GM18870 (cell line): ENCODE results near the gene NEDD4.
"Not testable (repeated sequence)": the region's sequence is repeated elsewhere in the genome, so short reads cannot be mapped to it uniquely, and the experiment has no call there.

Experiments used
- ATAC-seq: cut with Tn5 transposase; IDR thresholded peaks from one replicate; pipeline ENCODE4 v1.9.1; 2021; ENCODE audit warnings: moderate library complexity; ENCODE audit not compliant: unreplicated experiment

NEDD4 gene

DNA sequence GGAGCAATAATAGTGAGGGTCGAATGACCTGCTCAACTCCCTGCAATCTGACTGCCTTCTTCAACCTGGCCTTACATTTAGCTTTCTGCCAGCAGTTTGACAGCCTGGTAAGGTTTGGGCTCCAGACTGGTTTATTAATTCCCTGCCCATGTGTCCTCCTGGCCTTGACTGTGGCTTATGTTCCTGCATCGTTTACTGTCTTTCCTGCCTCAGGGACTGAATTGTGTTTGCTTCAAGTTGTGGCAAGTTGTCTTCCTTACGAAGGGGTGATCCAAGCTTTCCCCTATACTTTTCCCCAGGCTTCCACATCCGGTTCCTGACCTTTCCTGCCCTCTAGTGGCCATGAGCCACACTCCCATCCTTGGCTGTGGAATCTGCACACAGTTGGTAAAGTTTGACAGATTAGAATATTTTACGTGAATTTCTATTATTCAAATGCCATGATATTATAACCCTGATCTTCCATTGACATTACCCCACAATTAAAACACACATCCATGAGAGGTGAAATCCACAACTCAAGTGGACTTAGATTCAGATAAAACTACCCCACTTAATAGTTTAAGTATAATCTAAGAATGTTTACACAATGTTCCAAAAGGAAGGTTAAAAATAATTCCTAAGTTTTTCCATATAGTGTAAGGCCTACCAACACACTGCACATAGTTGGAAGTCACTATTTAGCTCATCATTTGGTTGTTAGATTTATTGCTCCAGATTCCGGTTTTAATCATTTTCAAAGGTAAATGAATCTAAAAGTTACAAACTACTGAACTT lies 95.7 kb downstream of the NEDD4 start:
- ATAC-seq: no peak

DNA sequence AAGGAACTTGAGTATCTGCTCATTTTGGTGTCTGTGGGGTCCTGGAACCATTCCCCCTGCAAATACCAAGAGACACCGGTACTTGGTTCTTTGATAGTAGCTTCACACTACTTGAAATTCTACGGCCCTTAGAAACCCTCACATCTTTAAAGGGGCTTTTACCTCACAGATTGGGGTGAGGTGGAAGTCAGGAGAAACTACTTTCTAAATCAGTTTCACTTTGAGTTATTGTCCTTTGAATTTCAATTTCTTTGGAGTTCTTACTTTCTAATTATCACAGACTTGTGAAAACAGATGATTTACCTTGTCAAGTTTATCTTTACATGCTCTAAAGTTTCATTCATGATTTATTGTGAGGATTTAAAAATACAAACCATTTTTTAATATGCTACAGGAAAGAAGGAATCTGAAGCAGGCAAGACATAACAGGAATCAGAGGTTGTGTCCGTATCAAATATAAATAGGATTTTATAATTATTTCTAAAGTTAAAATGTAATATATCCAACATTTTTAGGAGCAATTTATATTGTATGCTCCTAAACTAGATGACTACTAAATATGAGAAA lies 98.9 kb downstream of the NEDD4 start:
- no peak for ATAC-seq

DNA sequence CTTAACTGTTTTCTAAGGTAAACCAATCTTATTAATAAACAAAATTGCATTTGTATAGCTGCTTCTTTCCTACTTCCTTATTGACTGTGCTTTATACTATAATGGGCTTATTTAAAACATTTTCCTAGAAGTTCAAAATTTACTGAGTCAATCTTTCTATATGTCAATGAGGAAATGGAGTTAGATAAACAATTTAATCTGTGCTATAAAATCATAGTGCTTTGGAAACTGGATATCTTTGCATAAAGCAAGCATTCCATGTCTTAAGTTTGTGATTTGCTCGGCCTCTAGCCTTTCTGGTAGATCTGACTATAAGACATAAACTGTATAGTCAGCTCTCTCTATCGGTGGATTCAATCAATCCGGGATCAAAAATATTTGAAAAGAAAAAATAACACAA lies 99.6 kb downstream of the NEDD4 start:
- ATAC-seq: no peak

DNA sequence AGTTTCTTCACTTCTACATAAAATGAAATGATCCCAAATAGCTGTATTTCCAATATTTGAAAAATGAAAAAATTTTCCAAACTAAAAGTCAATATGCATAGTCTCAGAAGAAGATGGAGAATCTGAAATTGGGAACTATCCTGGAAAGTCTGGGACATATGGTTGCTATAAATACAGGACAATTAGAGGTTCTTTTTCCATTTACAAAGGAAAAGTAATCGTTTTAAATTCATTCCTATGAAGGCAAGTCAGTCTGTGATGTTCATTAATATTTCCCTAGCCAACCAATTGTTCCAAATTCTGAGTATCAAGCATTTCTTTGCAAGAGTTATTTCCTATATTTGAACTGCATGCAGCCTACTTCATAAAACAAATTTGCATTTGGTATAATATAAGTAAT lies 102.2 kb downstream of the NEDD4 start:
- ATAC-seq: no peak

DNA sequence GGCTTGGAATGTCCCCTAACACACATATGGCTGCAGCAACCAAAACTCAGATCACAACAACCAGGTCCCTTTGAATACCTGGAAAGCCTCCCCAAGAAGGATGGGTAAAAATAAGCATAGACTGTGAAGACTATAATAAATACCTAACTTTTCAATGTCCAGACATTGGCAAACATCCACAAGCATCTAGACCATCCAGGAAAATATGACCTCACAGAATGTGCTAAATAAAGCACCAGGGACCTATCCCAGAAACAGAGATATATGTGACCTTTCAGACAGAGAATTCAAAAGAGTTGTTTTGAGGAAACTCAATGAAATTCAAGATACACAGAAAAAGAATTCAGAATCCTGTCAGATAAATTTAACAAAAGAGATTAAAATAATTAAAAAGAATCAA lies 109.2 kb downstream of the NEDD4 start:
- ATAC-seq: no peak

DNA sequence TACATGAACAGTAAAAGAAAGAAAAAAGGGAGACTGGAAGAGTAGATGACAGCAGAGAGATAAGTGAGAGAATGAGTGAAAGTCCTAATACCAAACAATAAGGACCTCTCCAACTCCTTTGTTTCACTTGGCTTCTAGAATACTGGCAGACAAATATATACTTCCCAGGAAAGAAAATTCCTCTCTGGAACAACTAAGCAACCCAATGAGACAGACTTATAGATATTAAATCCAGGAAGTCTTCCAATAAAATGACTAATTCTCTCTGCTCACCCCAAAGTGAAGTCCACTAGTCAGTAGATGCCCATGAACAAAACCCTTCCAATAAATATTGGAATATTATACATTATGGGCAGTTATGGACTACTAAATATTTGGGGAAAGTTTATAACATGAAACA lies 114.2 kb downstream of the NEDD4 start:
- ATAC-seq: no peak

DNA sequence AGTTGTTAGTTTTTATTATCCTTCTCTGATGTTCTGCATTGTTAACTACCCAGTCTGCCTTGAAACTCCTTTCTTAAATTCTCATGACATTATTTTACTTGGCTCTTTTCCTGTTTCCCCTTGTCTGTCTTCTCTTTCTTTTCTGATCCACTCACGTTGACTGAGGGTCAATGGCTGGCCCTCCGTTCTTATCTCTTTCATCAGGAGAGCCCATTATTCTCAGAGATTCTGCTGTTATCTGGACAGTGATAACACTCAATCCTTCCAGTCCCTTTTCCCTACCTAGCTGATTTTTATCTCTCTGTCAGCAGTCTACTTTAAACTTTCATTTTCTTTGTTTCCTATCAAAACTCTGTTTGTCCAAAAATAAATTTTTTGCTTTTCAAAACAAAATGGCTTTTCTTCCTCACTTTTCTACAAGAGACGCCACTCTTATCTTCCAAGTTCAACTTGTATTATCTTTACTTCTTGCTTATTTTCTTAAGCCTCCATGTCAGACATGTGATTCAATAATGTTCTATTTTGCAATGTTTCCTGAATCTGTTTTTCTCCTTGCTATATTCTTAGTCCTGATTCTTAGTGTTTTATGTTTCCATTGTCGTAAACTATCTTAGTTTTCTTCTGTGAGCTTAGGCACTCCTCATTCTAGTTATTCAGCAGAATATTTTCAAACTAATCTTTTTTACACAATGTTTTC lies 120.2 kb downstream of the NEDD4 start:
- no peak for ATAC-seq

DNA sequence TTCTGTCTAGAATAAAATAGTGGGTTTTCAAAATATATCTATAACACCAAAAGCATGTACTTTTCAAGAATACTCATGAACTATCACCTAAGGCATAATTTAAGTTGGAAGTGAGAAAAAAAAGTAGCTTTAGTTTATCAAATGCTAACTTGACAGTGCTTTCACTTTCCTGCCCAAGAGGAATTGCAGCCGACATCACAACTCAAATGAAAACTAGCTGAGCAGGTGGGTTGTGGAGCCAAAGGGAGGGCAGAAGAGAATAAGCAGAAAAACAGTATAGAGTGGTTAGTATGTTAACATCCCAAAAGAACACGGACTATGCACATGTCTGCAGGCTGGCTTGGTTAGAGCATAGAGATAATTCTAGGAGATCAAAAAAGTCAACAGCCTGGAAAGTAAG lies 120.9 kb downstream of the NEDD4 start:
- no peak for ATAC-seq

DNA sequence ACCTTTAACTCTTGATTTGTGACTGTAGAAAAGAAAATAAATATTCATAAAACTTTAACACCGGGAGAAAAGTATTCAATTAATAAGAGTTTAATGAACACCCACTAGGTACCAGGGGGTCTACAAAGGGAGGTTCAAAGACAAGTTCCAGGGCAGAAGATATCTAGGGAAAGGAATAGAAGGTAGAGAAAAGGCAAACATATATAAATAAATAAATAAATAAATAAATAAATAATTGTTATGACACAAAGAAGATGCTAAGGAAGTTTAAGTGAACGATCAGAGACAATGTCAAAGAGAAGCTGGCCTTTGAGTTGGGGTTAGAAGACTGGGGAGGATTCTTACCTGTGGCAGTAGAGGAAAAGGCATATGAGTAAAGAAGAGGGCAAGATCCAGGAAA lies 123.8 kb downstream of the NEDD4 start:
- ATAC-seq: no peak

DNA sequence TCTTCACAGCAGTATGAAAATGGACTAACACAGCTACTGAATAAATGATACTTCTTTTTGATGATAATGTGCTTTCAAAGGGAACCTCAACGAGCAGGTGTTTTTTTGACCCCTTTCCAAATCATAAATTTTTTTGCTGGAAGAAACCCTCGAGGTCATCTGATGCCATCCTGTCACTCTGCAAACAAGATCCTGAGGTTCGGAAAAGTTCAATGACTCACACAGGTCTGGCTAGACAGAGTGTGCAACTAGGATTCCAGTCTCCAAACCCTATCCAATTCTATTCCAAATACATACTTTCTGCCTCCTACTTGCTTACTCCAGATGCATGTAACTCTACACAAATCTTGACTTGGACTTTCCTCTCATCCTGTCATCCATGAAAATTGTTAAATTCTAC lies 124.7 kb downstream of the NEDD4 start:
- no peak for ATAC-seq

DNA sequence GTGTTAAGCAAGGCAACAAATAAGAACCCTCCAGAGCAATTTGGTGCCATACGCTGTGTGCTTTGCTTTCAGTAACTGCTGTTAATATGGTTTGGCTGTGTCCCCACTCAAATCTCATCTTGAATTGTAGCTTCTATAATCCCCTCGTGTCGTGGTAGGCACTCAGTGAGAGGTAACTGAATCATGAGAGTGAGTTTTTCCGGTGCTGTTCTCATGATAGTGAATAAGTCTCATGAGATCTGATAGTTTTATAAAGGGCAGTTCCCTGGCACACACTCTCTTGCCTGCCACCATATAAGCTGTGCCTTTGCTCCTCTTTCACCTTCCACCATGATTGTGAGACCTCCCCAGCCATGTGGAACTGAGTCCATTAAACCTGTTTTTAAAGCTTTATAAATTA lies 125.1 kb downstream of the NEDD4 start:
- not testable (repeated sequence) for ATAC-seq

DNA sequence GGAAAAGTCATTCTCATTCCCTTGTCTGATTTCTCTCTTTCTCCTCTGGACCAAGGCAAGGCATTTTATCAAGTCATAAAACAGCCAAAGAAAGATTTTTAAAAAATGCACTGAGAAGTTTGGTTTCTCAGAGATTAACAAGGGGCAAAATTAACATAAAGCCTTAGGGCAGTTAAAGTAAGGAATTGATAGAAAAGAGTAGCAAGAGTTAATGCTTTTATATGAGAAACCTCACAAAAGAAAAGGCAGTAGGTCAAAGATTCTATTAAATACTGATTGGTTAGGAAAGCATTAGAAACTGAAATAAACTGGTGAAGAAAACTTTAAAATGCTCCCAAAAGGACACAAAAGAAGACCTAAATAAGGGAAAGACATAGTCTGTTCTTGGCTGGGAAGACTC lies 129.5 kb downstream of the NEDD4 start:
- no peak for ATAC-seq

DNA sequence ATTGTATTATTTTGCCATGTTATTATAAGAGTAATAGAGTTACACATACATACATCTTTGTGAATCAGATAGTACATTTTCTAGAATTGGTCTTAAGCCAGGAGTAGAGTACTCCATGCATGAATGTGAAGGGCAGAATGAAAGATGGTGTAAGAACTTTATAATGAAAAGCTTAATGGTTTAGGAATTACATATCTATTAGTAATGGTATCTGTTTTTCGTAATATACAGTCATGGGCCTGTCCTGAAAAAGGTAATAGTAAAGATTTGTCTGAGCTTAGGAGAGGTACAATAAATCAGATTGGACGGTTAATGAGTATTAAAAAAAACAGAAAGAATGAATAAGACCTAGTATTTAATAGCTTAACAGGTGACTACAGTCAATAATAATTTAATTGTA lies 132.3 kb downstream of the NEDD4 start:
- no peak for ATAC-seq

DNA sequence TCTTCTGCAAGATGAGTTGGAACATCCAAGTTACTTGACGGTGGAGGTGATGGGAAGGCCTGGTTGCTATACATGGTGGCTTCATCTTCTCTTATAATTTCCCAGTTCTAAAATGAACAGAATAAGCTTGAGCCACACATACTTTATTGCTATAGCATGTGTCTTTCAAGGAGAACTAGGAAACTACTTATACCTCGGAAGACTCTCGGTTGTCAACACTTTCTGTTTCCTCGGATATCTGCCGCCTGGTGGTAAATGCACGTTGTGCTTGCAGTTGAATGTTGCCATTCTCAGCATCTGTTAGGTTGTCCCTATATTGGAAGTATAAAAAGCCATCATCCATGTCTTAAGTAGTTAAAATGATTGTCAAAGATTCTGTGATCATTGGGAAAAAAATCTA lies 132.9 kb downstream of the NEDD4 start:
- ATAC-seq: no peak

DNA sequence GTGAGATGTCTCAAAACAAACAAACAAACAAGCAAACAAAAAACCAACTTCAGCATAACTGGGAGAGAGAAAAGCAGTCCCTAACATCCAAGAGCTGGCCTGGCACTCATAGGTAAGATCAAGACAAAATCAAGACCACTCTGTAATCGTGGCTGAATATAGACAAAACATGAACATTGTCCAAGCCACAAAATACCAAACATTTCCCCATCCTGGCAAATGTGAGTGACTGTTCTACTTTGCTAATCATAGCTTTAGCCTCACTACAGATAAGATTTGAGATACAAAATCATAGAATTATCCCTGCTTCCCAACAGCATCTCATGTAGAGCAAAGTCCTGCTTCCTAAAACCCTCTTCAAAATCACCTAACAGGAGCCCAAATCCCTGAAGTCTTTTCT lies 133.7 kb downstream of the NEDD4 start:
- ATAC-seq: no peak

DNA sequence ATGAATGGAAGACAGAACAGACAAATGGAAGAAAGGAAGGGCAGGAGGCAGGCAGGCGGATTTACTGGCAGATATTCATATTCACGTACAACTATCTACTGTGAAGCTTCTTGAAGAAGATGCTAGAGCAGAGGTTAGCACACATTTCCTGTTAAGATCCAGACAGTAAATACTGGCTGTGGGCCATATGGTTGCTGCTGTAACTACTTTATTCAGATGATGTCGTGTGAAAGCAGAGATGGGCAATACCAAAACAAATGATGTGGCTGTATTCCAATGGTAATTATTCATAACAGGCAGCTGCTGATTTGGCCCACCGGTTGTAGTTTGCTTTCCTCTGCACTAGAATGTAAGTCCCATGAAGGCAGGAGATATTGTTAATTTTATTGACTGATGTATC lies 134.8 kb downstream of the NEDD4 start:
- no peak for ATAC-seq

DNA sequence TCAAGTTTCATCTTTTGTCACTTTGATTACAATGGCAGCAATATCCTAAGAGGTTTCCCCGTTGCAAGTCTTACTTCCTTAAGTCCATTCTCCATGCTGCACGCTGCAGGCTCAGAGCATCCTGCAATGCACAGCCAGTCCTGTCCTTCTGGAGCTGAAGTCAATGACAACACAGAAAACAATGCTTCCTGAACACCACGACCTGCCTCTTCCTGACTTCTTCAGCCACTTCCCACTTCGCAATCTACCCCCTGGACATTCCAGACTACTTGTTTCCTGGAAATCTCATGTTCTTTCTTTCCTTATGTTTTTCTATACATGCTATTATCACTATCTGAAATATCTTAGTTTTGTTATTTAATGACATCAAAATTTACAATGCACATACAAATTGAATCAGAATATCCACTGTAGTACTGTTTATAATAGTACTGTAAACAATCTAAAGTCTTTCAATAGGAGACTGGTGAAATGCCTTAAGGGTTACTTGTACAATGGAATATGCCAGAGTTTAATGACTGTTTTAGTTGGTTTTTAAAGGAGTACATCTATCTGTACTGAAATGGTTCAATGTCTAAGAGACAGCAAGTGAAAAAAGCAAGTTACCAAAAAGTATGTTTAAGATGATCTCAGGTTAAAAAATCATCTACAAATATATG lies 136.8 kb downstream of the NEDD4 start:
- no peak for ATAC-seq

DNA sequence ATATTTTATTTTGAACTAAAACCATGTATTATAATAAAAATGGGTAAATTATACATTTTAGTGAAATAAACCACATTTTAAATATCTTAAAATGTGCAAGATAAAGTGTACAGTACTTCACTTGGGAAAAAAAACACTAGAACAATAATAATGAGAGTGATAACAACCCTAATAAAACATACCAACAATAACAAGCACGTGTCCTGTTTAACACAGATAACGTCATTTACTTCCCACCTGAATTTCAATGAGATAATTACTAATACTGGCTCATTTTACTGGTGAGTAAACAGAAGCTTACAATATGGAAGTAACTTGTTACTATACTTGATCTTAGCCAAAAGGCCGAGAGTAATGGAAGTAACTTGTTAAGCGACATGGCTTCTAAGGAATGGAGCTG lies 140.3 kb downstream of the NEDD4 start:
- ATAC-seq: no peak

DNA sequence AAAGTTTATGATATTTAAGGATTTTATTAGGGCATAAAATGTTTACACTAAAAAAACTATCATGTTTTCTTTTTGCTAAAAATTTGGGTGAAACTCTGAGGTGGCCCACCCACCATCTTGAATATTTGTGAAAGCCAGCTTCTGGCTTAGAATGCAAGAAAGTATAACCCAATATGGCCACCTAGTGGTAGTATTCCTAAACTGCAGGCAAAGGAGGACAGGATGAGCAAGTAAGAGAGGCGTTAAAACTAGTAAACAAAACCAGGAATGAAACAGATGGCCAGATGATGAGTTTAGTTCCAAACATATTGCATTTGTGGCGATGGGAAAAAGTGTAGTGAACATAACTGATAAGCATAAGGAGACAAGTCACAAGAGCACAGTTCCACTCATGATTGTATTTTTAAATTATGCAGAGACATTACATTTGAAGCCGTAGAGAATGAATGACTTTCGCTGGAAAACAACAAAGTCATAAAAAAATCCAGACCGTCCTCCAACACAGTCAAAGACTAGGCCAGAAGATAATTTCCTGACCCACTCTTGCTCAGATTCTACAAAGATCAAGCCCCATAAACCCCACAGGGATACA lies 147.2 kb downstream of the NEDD4 start:
- ATAC-seq: peak; percentile 64

DNA sequence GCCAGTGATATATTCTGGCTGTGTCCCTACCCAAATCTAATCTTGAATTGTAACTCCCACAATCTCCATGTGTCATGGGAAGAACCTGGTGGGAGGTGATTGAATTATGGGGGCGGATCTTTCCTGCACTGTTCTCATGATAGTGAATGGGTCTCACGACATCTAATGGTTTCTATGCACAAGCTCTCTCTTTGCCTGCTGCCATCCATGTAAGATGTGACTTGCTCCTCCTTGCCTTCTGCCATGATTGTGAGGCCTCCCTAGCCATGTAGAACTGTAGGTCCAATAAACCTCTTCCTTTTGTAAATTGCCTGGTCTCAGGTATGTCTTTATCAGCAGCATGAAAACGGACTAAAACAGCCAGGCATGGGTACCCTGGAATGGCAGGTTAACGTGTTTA lies 150.5 kb downstream of the NEDD4 start:
- ATAC-seq: not testable (repeated sequence)

DNA sequence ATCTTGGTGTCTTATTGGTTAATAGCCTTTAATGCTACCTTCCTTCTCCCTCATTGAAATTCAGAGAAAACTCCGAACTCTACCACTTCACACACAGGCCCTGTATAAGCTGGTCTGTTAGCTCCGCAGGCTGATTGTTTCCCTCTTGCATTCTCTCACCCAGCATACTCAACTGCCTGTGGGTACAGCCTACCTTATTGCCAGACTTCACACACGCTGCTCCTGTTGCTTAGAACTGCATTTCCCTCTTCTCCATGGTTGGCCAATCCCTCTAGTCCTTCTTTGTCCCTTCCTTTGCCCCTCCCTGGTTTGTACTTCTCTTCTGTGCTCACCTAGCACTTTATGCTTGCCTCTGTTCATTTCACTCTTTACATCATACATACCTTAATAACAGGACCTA lies 157.5 kb downstream of the NEDD4 start:
- no peak for ATAC-seq
